Calu3 (cell line): ENCODE results near the gene GATC. TPM values are rescaled to one million over a fixed set of nuclear protein-coding genes. Genes with fewer than 3 reads are reported as not detected.

Experiments used
- Bru-seq: library from RNA; stranded (reverse); fragments of 400-500 nt; gene quantifications from one replicate; lab custom pipeline; 2021; lab: Mats Ljungman, UMichigan
- BruChase-seq, 2 experiments: library from RNA; stranded (reverse); fragments of 400-500 nt; gene quantifications; one replicate each; lab custom pipeline; 2021; lab: Mats Ljungman, UMichigan
- BruUV-seq: library from RNA; stranded (reverse); fragments of 400-500 nt; replicated peaks from 2 replicates; lab custom pipeline; 2021; lab: Mats Ljungman, UMichigan
- CTCF ChIA-PET: fragments of 300-600 bp; sonication (Branson Sonifier 250); formaldehyde crosslinking; loops from one replicate; lab custom pipeline; 2022; ENCODE audit warnings: antibody characterized with exemption; lab: Charles Lee
- DNase-seq: peaks from one replicate; pipeline ENCODE4 v3.0.0; 2022
- H3K27ac Mint-ChIP-seq: one replicate; pipeline ENCODE4 v1.8.0; 2022; ENCODE audit warnings: mixed read lengths; ENCODE audit not compliant: unreplicated experiment
- H3K27me3 Mint-ChIP-seq: one replicate; pipeline ENCODE4 v1.8.0; 2022; ENCODE audit warnings: mixed read lengths; ENCODE audit not compliant: unreplicated experiment
- H3K36me3 Mint-ChIP-seq: one replicate; pipeline ENCODE4 v1.8.0; 2022; ENCODE audit warnings: mild to moderate bottlenecking, moderate library complexity, mixed read lengths; ENCODE audit not compliant: insufficient read depth, unreplicated experiment
- H3K4me1 Mint-ChIP-seq: one replicate; pipeline ENCODE4 v1.8.0; 2022; ENCODE audit warnings: mild to moderate bottlenecking, low read depth, mixed read lengths; ENCODE audit not compliant: unreplicated experiment
- H3K4me3 Mint-ChIP-seq: one replicate; pipeline ENCODE4 v1.8.0; 2022; ENCODE audit warnings: mild to moderate bottlenecking, low read depth, moderate library complexity, mixed read lengths; ENCODE audit not compliant: unreplicated experiment
- H3K9me3 Mint-ChIP-seq: one replicate; pipeline ENCODE4 v1.8.0; 2022; ENCODE audit warnings: low read depth, mixed read lengths; ENCODE audit not compliant: unreplicated experiment
- intact Hi-C: fragments of 100-400 bp; cut with micrococcal nuclease; formaldehyde crosslinking; loops from one replicate; pipeline ENCODE4 v1.10.0; 2022; ENCODE audit not compliant: unreplicated experiment
- long read RNA-seq: library from polyadenylated mRNA; stranded (forward); transcript quantifications from one replicate; pipeline ENCODE4 v2.0.0, GENCODE V29; 2022
- total RNA-seq: library from RNA; stranded (reverse); gene quantifications from 2 replicates; pipeline ENCODE4 v1.2.3, GENCODE V29; 2022
- TF ChIP-seq, protein P1 (sequence below): fragments of 200-600 bp; IDR thresholded peaks from one replicate; pipeline ENCODE4 v1.8.0; 2022; ENCODE audit warnings: antibody characterized with exemption; ENCODE audit not compliant: unreplicated experiment

Gene GATC
- total RNA-seq (29.7 and 43.7 TPM in 2 replicates), Bru-seq, nascent RNA (percentile 88 among the genes with signal in this experiment), BruChase-seq, experiment 1, labeled RNA remaining after a 6-hour chase (percentile 97 among the genes with signal in this experiment), BruChase-seq, experiment 2, labeled RNA remaining after a 2-hour chase (percentile 97 among the genes with signal in this experiment)
- long read RNA-seq, full-length matches to known transcripts = 9 of 13 reads
- long read RNA-seq, partial matches to known transcripts = 1 of 13 reads
- long read RNA-seq, other reads (novel, unspliced or antisense) = 3 of 13 reads

GRCh38 chr12:120445911-120446843, at the start of gene GATC, which contains the start of gene TRIAP1:
TSS of gene GATC (plus strand) at chr12:120446444. CDS start at chr12:120446481, 37 bp downstream.
TSS of gene TRIAP1 (minus strand) at chr12:120446384. CDS start at chr12:120446372, 12 bp downstream.
- CTCF ChIA-PET = no interaction called here
- DNase-seq = peak; percentile 89
- Mint-ChIP-seq H3K27me3 (no peaks in the 10 kb centered on the region), H3K27ac (peak within 1 kb of the TSS; percentile 77), H3K9me3 (no peaks in the 10 kb centered on the region), H3K4me3 (peak within 1 kb of the TSS; percentile 88), H3K36me3 (peaks cover 87% of the 10 kb centered on the region), H3K4me1 (peaks cover 12% of the 10 kb centered on the region)
- TF ChIP-seq, protein P1, sequence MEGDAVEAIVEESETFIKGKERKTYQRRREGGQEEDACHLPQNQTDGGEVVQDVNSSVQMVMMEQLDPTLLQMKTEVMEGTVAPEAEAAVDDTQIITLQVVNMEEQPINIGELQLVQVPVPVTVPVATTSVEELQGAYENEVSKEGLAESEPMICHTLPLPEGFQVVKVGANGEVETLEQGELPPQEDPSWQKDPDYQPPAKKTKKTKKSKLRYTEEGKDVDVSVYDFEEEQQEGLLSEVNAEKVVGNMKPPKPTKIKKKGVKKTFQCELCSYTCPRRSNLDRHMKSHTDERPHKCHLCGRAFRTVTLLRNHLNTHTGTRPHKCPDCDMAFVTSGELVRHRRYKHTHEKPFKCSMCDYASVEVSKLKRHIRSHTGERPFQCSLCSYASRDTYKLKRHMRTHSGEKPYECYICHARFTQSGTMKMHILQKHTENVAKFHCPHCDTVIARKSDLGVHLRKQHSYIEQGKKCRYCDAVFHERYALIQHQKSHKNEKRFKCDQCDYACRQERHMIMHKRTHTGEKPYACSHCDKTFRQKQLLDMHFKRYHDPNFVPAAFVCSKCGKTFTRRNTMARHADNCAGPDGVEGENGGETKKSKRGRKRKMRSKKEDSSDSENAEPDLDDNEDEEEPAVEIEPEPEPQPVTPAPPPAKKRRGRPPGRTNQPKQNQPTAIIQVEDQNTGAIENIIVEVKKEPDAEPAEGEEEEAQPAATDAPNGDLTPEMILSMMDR = no peak
- intact Hi-C loops = loop anchor here (2.0 kb wide), 1 partner anchor 23 kb away; the partner anchor contains the start of gene SRSF9
- BruUV-seq = TSS peak; percentile 81

DNA sequence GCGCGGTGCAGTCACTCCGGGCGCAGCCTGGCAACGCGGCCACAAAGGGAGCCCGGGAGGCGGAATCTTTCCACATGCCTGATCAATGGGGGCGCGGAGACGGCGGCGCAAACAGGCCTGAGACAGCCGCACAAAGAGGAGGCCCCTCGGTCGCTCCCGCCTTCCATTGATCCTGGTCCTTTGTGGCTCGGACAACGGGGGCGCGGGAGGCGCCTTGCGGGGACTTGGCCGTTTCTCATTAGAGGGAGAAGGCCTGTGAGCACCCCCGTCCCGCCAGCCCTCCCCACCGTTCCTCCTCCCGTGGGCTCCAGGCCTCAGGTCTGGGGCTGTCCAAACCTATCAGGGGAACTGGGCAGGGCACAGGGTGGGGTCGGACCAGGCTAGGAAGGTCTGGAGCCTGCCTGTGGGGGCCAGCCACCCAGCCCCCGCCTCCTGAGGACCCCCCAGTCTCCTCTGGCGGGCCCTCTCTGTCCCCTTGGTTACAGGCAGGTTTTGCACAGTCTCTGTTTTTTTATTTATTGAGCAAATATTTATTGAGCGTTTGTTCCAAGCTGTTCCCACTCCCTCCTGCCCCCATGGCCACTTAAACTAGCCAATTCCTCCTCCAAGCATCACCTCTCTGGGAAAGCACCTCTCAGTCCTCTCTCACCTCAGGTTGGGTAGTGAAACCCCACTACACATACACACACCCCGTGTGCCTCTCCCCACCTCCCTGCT, 48.3 kb upstream of the GATC start:
- Mint-ChIP-seq H3K9me3 (no peaks in the 10 kb centered on the region), H3K27ac (no peak overlapping the region), H3K27me3 (peaks cover 44% of the 10 kb centered on the region), H3K4me1 (peaks cover 16% of the 10 kb centered on the region), H3K4me3 (no peak overlapping the region), H3K36me3 (peaks cover 11% of the 10 kb centered on the region)
- BruUV-seq = no TSS peak
- TF ChIP-seq, protein P1 = no peak
- CTCF ChIA-PET = no interaction called here
- DNase-seq = no peak
- intact Hi-C loops = loop anchor here (5.0 kb wide), 1 partner anchor 41 kb away; no protein-coding TSS in a partner anchor

DNA sequence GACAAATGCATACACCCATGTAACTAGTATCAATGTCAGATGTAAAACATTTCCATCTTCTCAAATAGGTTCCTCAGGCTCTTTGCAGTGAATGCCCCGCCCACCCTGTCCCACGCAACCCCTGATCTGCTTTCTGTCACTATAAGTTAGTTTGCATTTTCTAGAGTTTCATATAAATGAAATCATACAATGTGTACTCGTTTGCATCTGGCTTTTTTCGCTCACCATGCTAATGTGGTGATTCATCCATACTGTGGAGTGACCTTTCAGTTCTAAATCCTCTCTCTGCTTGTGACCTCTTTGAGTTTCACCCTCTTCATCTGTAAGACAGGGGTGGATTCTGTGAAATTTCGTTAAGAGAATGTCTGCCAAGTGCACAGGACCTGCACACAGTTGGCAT, 46.7 kb upstream of the GATC start:
- Mint-ChIP-seq H3K27ac (no peak overlapping the region), H3K9me3 (no peaks in the 10 kb centered on the region), H3K4me1 (peaks cover 16% of the 10 kb centered on the region), H3K27me3 (peaks cover 59% of the 10 kb centered on the region), H3K36me3 (peaks cover 9% of the 10 kb centered on the region), H3K4me3 (no peak overlapping the region)
- DNase-seq = no peak
- no TSS peak for BruUV-seq
- CTCF ChIA-PET = no interaction called here
- intact Hi-C loops = loop anchor here (5.0 kb wide), 1 partner anchor 42 kb away; no protein-coding TSS in a partner anchor
- TF ChIP-seq, protein P1 = no peak

DNA sequence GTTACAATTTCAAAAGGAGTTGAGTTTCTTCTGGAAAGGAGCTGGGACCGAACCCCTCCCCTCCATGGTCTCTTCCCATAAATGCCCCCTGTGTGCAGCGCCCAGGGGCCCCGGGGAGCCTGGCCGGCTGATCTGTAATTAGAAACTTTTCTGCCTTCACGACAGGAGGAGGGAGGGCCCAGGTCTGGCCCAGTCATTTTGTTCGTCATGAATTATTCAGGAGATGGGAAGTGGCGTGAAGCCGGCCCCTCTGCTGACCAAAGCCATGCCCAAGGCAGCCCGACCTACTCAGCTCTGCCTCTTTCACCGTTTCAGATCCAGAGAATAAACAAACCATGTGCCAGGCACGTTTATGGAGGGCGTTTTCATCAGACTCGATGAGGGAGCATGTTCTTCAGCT, 44.0 kb upstream of the GATC start:
- no peak overlapping the region for H3K4me3 Mint-ChIP-seq
- intact Hi-C loops = no loop called here
- H3K9me3 Mint-ChIP-seq = no peaks in the 10 kb centered on the region
- no TSS peak for BruUV-seq
- no peak overlapping the region for H3K27ac Mint-ChIP-seq
- TF ChIP-seq, protein P1 = no peak
- H3K36me3 Mint-ChIP-seq = peaks cover 5% of the 10 kb centered on the region
- CTCF ChIA-PET = interaction anchor here (0.6 kb wide), 1 partner anchor 16 kb away, joined by 4 read pairs; no protein-coding TSS in a partner anchor
- peaks cover 16% of the 10 kb centered on the region for H3K4me1 Mint-ChIP-seq
- no peak for DNase-seq
- H3K27me3 Mint-ChIP-seq = peaks cover 59% of the 10 kb centered on the region
